Ecto neural progenitor cell (in vitro differentiated cells): ENCODE data around the gene ZNF678.

Experiments
- DNase-seq: peaks from one replicate; pipeline ENCODE4 v3.0.0-alpha.2; 2018; ENCODE audit warnings: low spot score

Gene ZNF678

GRCh38 chr1:227563324-227564201, at the start of gene ZNF678:
Gene ZNF678 (plus strand): TSS chr1:227563556. CDS start chr1:227650992, 87,436 bp downstream.
- DNase-seq = peak; percentile 94

- DNase-seq = no peak
Measured at GRCh38 chr1:227518876-227519275, 44.5 kb upstream of the ZNF678 start.

- no peak for DNase-seq
Measured at GRCh38 chr1:227521782-227522181, 41.6 kb upstream of the ZNF678 start.

GRCh38 chr1:227526524-227526923, 36.8 kb upstream of the ZNF678 start:
- DNase-seq = no peak

GRCh38 chr1:227532019-227532619, 31.2 kb upstream of the ZNF678 start:
- DNase-seq = no peak

GRCh38 chr1:227540170-227541098, 22.9 kb upstream of the ZNF678 start:
- DNase-seq = no peak

GRCh38 chr1:227541129-227541528, 22.2 kb upstream of the ZNF678 start:
- DNase-seq = peak; percentile 45

- peak; percentile 65 for DNase-seq
Measured at GRCh38 chr1:227541796-227542152, 21.6 kb upstream of the ZNF678 start.

- DNase-seq = peak; percentile 92
Measured at GRCh38 chr1:227542153-227543120, 20.9 kb upstream of the ZNF678 start.

GRCh38 chr1:227543283-227544066, 19.9 kb upstream of the ZNF678 start:
- no peak for DNase-seq

- no peak for DNase-seq
Measured at GRCh38 chr1:227544067-227545050, 19.0 kb upstream of the ZNF678 start.

- no peak for DNase-seq
Measured at GRCh38 chr1:227545361-227545760, 18.0 kb upstream of the ZNF678 start.

GRCh38 chr1:227546059-227546458, 17.3 kb upstream of the ZNF678 start:
- DNase-seq = no peak

GRCh38 chr1:227546598-227547309, 16.6 kb upstream of the ZNF678 start:
- no peak for DNase-seq

- no peak for DNase-seq
Measured at GRCh38 chr1:227547310-227548118, 15.8 kb upstream of the ZNF678 start.

GRCh38 chr1:227548119-227548397, 15.3 kb upstream of the ZNF678 start:
- DNase-seq = no peak

GRCh38 chr1:227548448-227548847, 14.9 kb upstream of the ZNF678 start:
- no peak for DNase-seq

GRCh38 chr1:227549892-227550291, 13.5 kb upstream of the ZNF678 start:
- DNase-seq = no peak
